Brain microvascular endothelial cell (primary cell): ENCODE results near the gene HELZ.

Source experiments
- DNase-seq: peaks from one replicate; pipeline ENCODE4 v3.0.0-alpha.2; 2020
- H3K27ac ChIP-seq: fragments of 250-450 bp; sonication (Bioruptor Pico); 2 replicates; pipeline ENCODE4 v1.5.1; 2020; ENCODE audit warnings: mild to moderate bottlenecking, moderate library complexity
- H3K27me3 ChIP-seq: fragments of 250-450 bp; sonication (Bioruptor Pico); replicated peaks from 2 replicates; pipeline ENCODE4 v1.5.1; 2020; ENCODE audit warnings: mild to moderate bottlenecking
- H3K36me3 ChIP-seq: fragments of 250-450 bp; sonication (Bioruptor Pico); replicated peaks from 2 replicates; pipeline ENCODE4 v1.5.1; 2020; ENCODE audit warnings: mild to moderate bottlenecking
- H3K4me3 ChIP-seq: 2 replicates; pipeline ENCODE4 v1.5.1; 2011; ENCODE audit warnings: low read depth, mild to moderate bottlenecking, control low read depth, low read length, moderate library complexity
- in situ Hi-C: cut with HindIII; loops from 2 replicates; pipeline ENCODE4 v1.10.0; 2017; ENCODE audit warnings: low sequenced_read_pairs, low pct_ligation_motif_present
- TF ChIP-seq, protein P1 (sequence below): IDR thresholded peaks from 2 replicates; pipeline ENCODE4 v1.5.1; 2011; ENCODE audit warnings: low read depth, mild to moderate bottlenecking, moderate library complexity, low read length, control low read depth, inconsistent platforms; ENCODE audit errors: missing control alignments

HELZ gene

DNA sequence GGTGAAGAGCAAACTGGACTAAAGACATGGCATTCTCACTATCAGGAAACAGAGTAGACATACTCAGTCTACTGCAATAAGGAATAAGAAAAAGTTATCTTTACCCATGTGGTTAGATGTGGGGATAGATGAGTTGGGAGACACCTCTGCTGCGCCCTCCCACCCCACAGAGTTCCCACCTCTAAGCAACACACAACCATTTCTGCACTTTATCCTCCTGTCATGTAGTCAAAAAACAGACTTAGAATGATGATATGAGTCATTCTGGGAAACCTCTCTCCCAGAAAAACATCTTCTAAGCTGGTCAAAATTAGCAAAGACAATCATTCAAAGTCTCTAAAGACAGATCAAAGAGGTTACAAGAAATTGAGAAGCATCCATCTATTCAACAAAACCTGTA, 105.7 kb downstream of the HELZ start:
- H3K27me3 ChIP-seq: no peaks in the 10 kb centered on the region
- DNase-seq: no peak
- TF ChIP-seq, protein P1, sequence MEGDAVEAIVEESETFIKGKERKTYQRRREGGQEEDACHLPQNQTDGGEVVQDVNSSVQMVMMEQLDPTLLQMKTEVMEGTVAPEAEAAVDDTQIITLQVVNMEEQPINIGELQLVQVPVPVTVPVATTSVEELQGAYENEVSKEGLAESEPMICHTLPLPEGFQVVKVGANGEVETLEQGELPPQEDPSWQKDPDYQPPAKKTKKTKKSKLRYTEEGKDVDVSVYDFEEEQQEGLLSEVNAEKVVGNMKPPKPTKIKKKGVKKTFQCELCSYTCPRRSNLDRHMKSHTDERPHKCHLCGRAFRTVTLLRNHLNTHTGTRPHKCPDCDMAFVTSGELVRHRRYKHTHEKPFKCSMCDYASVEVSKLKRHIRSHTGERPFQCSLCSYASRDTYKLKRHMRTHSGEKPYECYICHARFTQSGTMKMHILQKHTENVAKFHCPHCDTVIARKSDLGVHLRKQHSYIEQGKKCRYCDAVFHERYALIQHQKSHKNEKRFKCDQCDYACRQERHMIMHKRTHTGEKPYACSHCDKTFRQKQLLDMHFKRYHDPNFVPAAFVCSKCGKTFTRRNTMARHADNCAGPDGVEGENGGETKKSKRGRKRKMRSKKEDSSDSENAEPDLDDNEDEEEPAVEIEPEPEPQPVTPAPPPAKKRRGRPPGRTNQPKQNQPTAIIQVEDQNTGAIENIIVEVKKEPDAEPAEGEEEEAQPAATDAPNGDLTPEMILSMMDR: no peak
- H3K4me3 ChIP-seq: no peak overlapping the region
- in situ Hi-C loops: no loop called here
- peaks cover 12% of the 10 kb centered on the region for H3K36me3 ChIP-seq
- H3K27ac ChIP-seq: no peak overlapping the region

DNA sequence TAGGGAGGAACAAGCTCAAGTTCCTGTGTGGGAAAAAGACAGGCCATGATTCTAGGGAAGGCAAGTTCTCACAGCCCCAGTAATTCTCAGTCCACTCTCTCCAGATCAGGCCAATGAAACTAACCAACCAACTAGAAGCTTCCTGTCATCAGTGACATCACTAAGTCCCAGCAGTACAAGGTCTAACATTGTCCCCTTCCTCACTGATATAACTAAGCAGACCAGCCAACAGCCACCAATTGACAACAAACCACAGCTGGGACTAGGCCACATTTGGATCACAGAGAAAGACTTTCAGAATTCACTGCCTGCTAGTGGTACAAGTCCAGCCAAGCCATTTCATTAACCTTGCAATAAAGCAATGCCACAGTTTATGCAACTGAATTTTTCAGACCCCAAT, 106.6 kb downstream of the HELZ start:
- in situ Hi-C loops: no loop called here
- no peaks in the 10 kb centered on the region for H3K27me3 ChIP-seq
- H3K4me3 ChIP-seq: no peak overlapping the region
- no peak overlapping the region for H3K27ac ChIP-seq
- peaks cover 12% of the 10 kb centered on the region for H3K36me3 ChIP-seq
- TF ChIP-seq, protein P1: no peak
- no peak for DNase-seq

DNA sequence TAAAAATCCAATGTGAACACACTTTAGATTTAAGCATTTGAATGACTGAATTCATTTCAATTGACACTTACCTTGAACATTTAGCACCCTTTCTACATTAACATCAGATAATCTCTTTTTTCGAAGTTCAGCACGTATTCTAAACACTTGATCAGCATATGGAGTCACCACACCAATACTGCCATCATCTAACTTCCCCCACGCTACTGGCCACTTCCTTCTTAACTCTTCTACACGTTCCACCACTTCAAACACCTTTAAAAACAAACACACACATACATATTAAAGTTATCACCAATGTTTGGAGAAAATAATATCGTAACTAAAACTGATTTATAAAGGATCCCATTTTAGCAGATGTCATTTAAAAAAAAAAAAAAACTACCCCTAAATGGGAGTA, 107.1 kb downstream of the HELZ start:
- Histone ChIP-seq H3K36me3 (peaks cover 12% of the 10 kb centered on the region), H3K27ac (no peak overlapping the region), H3K4me3 (no peak overlapping the region), H3K27me3 (no peaks in the 10 kb centered on the region)
- TF ChIP-seq, protein P1: no peak
- no peak for DNase-seq
- in situ Hi-C loops: no loop called here

DNA sequence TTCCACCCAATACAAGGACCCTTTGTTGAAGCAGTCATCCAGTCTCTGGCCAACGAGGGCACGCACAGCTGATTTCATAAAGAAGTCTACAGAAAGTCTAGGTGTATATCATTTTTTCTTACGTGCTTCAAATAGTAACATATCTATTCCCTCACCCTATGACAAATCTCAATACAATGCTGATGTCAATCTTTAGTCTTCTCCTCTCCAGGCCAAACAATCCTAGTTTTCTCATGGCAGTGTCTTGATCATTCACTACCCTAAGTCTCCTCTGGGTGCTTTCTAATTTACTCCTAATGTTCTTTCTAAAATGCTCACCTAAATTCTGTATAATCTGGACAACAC, 108.0 kb downstream of the HELZ start:
- Histone ChIP-seq H3K4me3 (no peak overlapping the region), H3K36me3 (peaks cover 7% of the 10 kb centered on the region), H3K27ac (no peak overlapping the region), H3K27me3 (no peaks in the 10 kb centered on the region)
- in situ Hi-C loops: no loop called here
- TF ChIP-seq, protein P1: no peak
- DNase-seq: no peak

DNA sequence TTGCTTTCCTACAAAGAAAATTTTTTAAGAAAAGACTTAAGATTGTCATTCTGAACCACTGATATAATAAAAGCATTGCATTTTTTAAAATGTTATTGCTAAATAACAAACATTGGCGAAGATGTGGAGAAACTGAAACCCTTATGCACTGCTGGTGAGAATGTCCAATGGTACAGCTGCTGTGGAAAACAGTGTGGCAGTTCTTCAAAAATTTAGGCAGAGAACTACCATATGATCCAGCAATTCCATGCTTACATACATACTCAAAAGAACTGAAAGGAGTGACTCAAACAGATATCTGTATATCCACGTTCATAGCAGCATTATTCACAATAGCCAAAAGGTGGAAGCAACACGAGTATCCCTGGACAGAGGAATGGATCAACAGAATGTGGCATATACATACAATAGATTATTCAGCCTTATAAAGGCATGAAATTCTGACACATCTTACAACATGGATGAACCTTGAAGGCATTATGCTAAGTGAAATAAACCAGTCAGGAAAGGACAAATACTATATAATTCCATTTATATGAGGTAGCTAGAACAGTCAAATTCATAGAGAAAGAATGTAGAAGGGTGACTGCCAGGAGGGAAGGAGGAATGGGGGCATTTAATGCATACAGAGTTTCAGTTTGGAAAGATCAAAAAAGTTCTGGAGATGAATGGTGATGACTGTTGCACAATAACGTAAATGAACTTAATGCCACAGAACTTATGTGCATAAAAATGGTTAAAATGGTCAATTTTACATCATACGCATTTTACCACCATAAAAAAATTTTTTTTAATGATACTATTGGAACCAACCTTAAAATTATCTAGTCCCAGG, 108.6 kb downstream of the HELZ start:
- no peak for DNase-seq
- Histone ChIP-seq H3K27me3 (no peaks in the 10 kb centered on the region), H3K4me3 (no peak overlapping the region), H3K27ac (no peak overlapping the region), H3K36me3 (peaks cover 7% of the 10 kb centered on the region)
- TF ChIP-seq, protein P1: no peak
- in situ Hi-C loops: no loop called here

DNA sequence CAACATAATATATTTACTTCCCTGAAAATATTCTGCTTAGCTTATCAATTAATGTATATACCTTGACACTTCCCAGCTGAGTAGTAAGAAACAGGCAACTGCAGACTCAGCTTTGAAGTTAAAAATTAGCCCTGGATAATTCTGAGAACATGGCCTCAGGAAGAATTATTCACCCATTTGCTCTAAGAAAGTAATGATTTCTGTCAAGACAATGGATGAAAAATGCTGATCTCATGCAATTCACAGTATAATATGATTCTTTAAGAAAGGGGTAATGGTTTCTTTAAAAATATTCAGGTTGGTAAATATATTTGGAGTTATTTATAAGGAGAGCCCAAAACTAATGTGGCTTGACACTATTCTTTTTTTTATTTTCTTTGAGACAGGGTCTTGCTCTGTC, 111.8 kb downstream of the HELZ start:
- Histone ChIP-seq H3K27me3 (no peaks in the 10 kb centered on the region), H3K4me3 (no peak overlapping the region), H3K27ac (no peak overlapping the region), H3K36me3 (peaks cover 7% of the 10 kb centered on the region)
- TF ChIP-seq, protein P1: no peak
- no peak for DNase-seq
- in situ Hi-C loops: no loop called here
